DND-41 (cell line): ENCODE results near the gene UCKL1.

Experiments used
- ATAC-seq: fragments of 200-7000 bp; cut with Tn5 transposase; 3 replicates; pipeline ENCODE4 v1.9.1; 2021; ENCODE audit warnings: low read depth; ENCODE audit not compliant: insufficient read depth
- DNase-seq: peaks from one replicate; pipeline ENCODE4 v3.0.0-alpha.2; 2020
- H2AFZ ChIP-seq: 2 replicates; pipeline ENCODE4 v1.6.0; 2012; ENCODE audit warnings: low read depth, low read length
- H3K27ac ChIP-seq: 2 replicates; pipeline ENCODE4 v1.5.1; 2012; ENCODE audit warnings: low read length, inconsistent platforms
- H3K27me3 ChIP-seq: fragments of 200-600 bp; sonication (generic); 2 replicates; pipeline ENCODE4 v1.6.0; 2012; ENCODE audit warnings: low read length, mild to moderate bottlenecking, inconsistent platforms; ENCODE audit not compliant: insufficient read depth, poor library complexity
- H3K36me3 ChIP-seq: 2 replicates; pipeline ENCODE4 v1.5.1; 2012; ENCODE audit warnings: low read length, inconsistent platforms; ENCODE audit not compliant: insufficient read depth
- H3K4me1 ChIP-seq: 2 replicates; pipeline ENCODE4 v1.5.1; 2012; ENCODE audit warnings: mild to moderate bottlenecking, low read length; ENCODE audit not compliant: insufficient read depth
- H3K4me2 ChIP-seq: 2 replicates; pipeline ENCODE4 v1.6.0; 2012; ENCODE audit warnings: mild to moderate bottlenecking, moderate library complexity, low read length, inconsistent platforms; ENCODE audit not compliant: insufficient read depth
- H3K4me3 ChIP-seq, 2 experiments: fragments of 200-600 bp in 1 of 2; shearing (Covaris generic) in 1 of 2; 2 replicates each; pipeline ENCODE4 v1.5.1; 2012 to 2016; ENCODE audit warnings: inconsistent platforms in 2 of 2, low read length in 2 of 2, mild to moderate bottlenecking in 2 of 2, low read depth in 1 of 2, moderate library complexity in 1 of 2
- H3K79me2 ChIP-seq: 2 replicates; pipeline ENCODE4 v1.6.0; 2012; ENCODE audit warnings: low read length, inconsistent platforms; ENCODE audit not compliant: insufficient read depth
- H3K9ac ChIP-seq: 2 replicates; pipeline ENCODE4 v1.6.0; 2012; ENCODE audit warnings: low read depth, mild to moderate bottlenecking, inconsistent platforms, low read length, moderate library complexity
- H3K9me3 ChIP-seq: 2 replicates; pipeline ENCODE4 v1.5.1; 2012; ENCODE audit warnings: low read length, moderate library complexity, mild to moderate bottlenecking, inconsistent platforms; ENCODE audit not compliant: insufficient read depth, severe bottlenecking
- H4K20me1 ChIP-seq: 2 replicates; pipeline ENCODE4 v1.6.0; 2012; ENCODE audit warnings: low read length; ENCODE audit not compliant: insufficient read depth
- CTCF ChIP-seq: IDR thresholded peaks from 2 replicates; pipeline ENCODE4 v1.5.1; 2012; ENCODE audit warnings: borderline replicate concordance, low read length, moderate library complexity, mild to moderate bottlenecking; ENCODE audit not compliant: poor library complexity, severe bottlenecking; ENCODE audit errors: extremely low read depth
- EZH2 ChIP-seq: IDR thresholded peaks from 3 replicates; pipeline ENCODE4 v1.6.1; 2012; ENCODE audit warnings: borderline replicate concordance, low read depth, mild to moderate bottlenecking, moderate library complexity, low read length, inconsistent platforms; ENCODE audit not compliant: severe bottlenecking

Gene UCKL1

GRCh38 chr20:63900413-63900812 lies 55.8 kb downstream of the UCKL1 start:
- H4K20me1 ChIP-seq: peaks cover 80% of the 10 kb centered on the region
- TF ChIP-seq CTCF (no peak), EZH2 (no peak)
- ATAC-seq: no peak

GRCh38 chr20:63898882-63899558 lies 57.2 kb downstream of the UCKL1 start:
- TF ChIP-seq EZH2 (no peak), CTCF (no peak)
- no peaks in the 10 kb centered on the region for H3K27me3 ChIP-seq
- no peak overlapping the region for H3K27ac ChIP-seq
- H3K4me1 ChIP-seq: peaks cover 30% of the 10 kb centered on the region
- no peak overlapping the region for H3K4me2 ChIP-seq
- H2AFZ ChIP-seq: no peak overlapping the region
- H3K36me3 ChIP-seq: peaks cover 30% of the 10 kb centered on the region
- ATAC-seq (no peak), DNase-seq (no peak)
- H4K20me1 ChIP-seq: peaks cover 70% of the 10 kb centered on the region
- H3K4me3 ChIP-seq: no peak overlapping the region
- peaks cover 86% of the 10 kb centered on the region for H3K79me2 ChIP-seq
- H3K9ac ChIP-seq: no peak overlapping the region
- H3K9me3 ChIP-seq: no peaks in the 10 kb centered on the region

More at GRCh38 chr20:63900413-63900812, 55.8 kb downstream of the UCKL1 start:
- DNase-seq: no peak
- Histone ChIP-seq H3K79me2 (peaks cover 99% of the 10 kb centered on the region), H3K9ac (no peak overlapping the region), H3K36me3 (peaks cover 34% of the 10 kb centered on the region), H2AFZ (no peak overlapping the region), H3K4me2 (no peak overlapping the region), H3K4me3 (no peak overlapping the region), H3K27me3 (no peaks in the 10 kb centered on the region), H3K4me1 (peaks cover 24% of the 10 kb centered on the region), H3K9me3 (no peaks in the 10 kb centered on the region), H3K27ac (no peak overlapping the region)

GRCh38 chr20:63897978-63898561 lies 58.1 kb downstream of the UCKL1 start:
- peaks cover 24% of the 10 kb centered on the region for H3K36me3 ChIP-seq
- ATAC-seq: no peak
- H3K4me1 ChIP-seq: peaks cover 30% of the 10 kb centered on the region
- H3K27me3 ChIP-seq: no peaks in the 10 kb centered on the region
- no peak overlapping the region for H3K4me3 ChIP-seq
- no peak overlapping the region for H3K27ac ChIP-seq
- H4K20me1 ChIP-seq: peaks cover 60% of the 10 kb centered on the region
- H3K4me2 ChIP-seq: no peak overlapping the region
- DNase-seq: no peak
- no peak for TF ChIP-seq CTCF
- TF ChIP-seq EZH2: no peak
- no peak overlapping the region for H3K9ac ChIP-seq
- no peaks in the 10 kb centered on the region for H3K9me3 ChIP-seq
- no peak overlapping the region for H2AFZ ChIP-seq
- H3K79me2 ChIP-seq: peaks cover 77% of the 10 kb centered on the region
